A549 (cell line): Measurements from ENCODE around the gene KRTAP1-4. TPM values are rescaled to one million over a fixed set of nuclear protein-coding genes. Genes with fewer than 3 reads are reported as not detected.

Experiments
- ATAC-seq, 2 experiments: fragments of 200-7000 bp in 1 of 2; fragments of >200 bp in 1 of 2; cut with Nextera tagmentation in 1 of 2; cut with Tn5 transposase in 1 of 2; 3 replicates each; pipeline versions ENCODE4 v1.8.0 to v1.9.1; 2018 to 2020; ENCODE audit warnings: mild to moderate bottlenecking in 1 of 2, moderate library complexity in 1 of 2
- CTCF ChIA-PET: fragments of 300-600 bp; sonication (Branson Sonifier 250); formaldehyde crosslinking; extraction: SDS; loops from one replicate; lab custom pipeline; 2021; ENCODE audit warnings: antibody characterized with exemption, inconsistent platforms; lab: Yijun Ruan, JAX
- POLR2A ChIA-PET: fragments of 350-600 bp; formaldehyde crosslinking; extraction: SDS; loops from one replicate; lab custom pipeline; 2021; ENCODE audit warnings: antibody characterized with exemption, inconsistent platforms; lab: Yijun Ruan, JAX
- DNase-seq, 2 experiments: peaks; one replicate each; pipeline versions ENCODE4 v3.0.0 to v3.0.0-alpha.2; 2011 to 2016; ENCODE audit warnings: low read depth in 1 of 2, low spot score in 1 of 2
- FAIRE-seq: peaks from 2 replicates; lab custom pipeline; 2011; peaks lifted over from hg19 to GRCh38; lab: Jason Lieb, UNC
- H3K27ac ChIP-seq, 2 experiments: fragments of >200 bp; sonication (Bioruptor Twin); formaldehyde crosslinking; 3 replicates each; pipeline ENCODE4 v1.5.1; 2016 to 2017
- H3K4me1 ChIP-seq: fragments of >200 bp; sonication (Bioruptor Twin); formaldehyde crosslinking; 3 replicates; pipeline ENCODE4 v1.6.1; 2016
- H3K4me2 ChIP-seq: fragments of >200 bp; sonication (Bioruptor Twin); formaldehyde crosslinking; 3 replicates; pipeline ENCODE4 v1.6.1; 2016
- H3K4me3 ChIP-seq: fragments of >200 bp; sonication (Bioruptor Twin); formaldehyde crosslinking; 3 replicates; pipeline ENCODE4 v1.5.1; 2016
- H3K9me3 ChIP-seq: fragments of >200 bp; sonication (Bioruptor Twin); formaldehyde crosslinking; 3 replicates; pipeline ENCODE4 v1.6.1; 2016
- BHLHE40 ChIP-seq: IDR thresholded peaks from 2 replicates; pipeline ENCODE4 v1.6.1; 2012; ENCODE audit warnings: low read depth, low read length, inconsistent platforms
- CBX2 ChIP-seq: fragments of 200-600 bp; sonication (generic); IDR thresholded peaks from 2 replicates; pipeline ENCODE4 v1.6.1; 2016; ENCODE audit warnings: low read depth, mild to moderate bottlenecking, borderline replicate concordance
- CBX8 ChIP-seq: fragments of 200-600 bp; sonication (generic); IDR thresholded peaks from 2 replicates; pipeline ENCODE4 v1.6.1; 2016
- CEBPB ChIP-seq, 2 experiments: fragments of >200 bp in 1 of 2; sonication (Bioruptor Twin) in 1 of 2; formaldehyde crosslinking in 1 of 2; IDR thresholded peaks; 2 replicates each; pipeline ENCODE4 v1.6.1; 2012 to 2016
- CHD4 ChIP-seq: fragments of 200-600 bp; sonication (generic); IDR thresholded peaks from 2 replicates; pipeline ENCODE4 v1.6.1; 2016; ENCODE audit warnings: antibody characterized with exemption, mild to moderate bottlenecking, borderline replicate concordance
- CTCF ChIP-seq: fragments of >200 bp; sonication (Bioruptor Twin); formaldehyde crosslinking; IDR thresholded peaks from 3 replicates; pipeline ENCODE4 v1.5.1; 2016
- EP300 ChIP-seq, 2 experiments: fragments of >200 bp; sonication (Bioruptor Twin); formaldehyde crosslinking; IDR thresholded peaks; 2 replicates in 1 of 2; 3 replicates in 1 of 2; pipeline ENCODE4 v1.6.1; 2016 to 2017
- ESRRA ChIP-seq: fragments of 150-350 bp; IDR thresholded peaks from 2 replicates; pipeline ENCODE4 v1.6.1; 2014; ENCODE audit warnings: mild to moderate bottlenecking, low read length, borderline replicate concordance
- FOXS1 ChIP-seq: fragments of 250-450 bp; sonication (Bioruptor Pico); IDR thresholded peaks from 2 replicates; pipeline ENCODE4 v1.5.0; 2020; ENCODE audit warnings: mild to moderate bottlenecking, moderate library complexity
- HOXB13 ChIP-seq: fragments of 250-450 bp; sonication (Bioruptor Pico); IDR thresholded peaks from 2 replicates; pipeline ENCODE4 v1.5.0; 2020; ENCODE audit warnings: low read depth, mild to moderate bottlenecking, moderate library complexity
- HOXB5 ChIP-seq: fragments of 250-450 bp; sonication (Bioruptor Pico); IDR thresholded peaks from 2 replicates; pipeline ENCODE4 v1.5.0; 2020; ENCODE audit warnings: mild to moderate bottlenecking, moderate library complexity
- KDM1A ChIP-seq: fragments of 200-600 bp; sonication (generic); IDR thresholded peaks from 2 replicates; pipeline ENCODE4 v1.6.1; 2016; ENCODE audit warnings: low read depth, mild to moderate bottlenecking
- MAFK ChIP-seq: fragments of 450-650 bp; IDR thresholded peaks from 2 replicates; pipeline ENCODE4 v1.6.1; 2014; ENCODE audit not compliant: partially characterized antibody
- MAZ ChIP-seq: fragments of 150-350 bp; IDR thresholded peaks from 2 replicates; pipeline ENCODE4 v1.6.1; 2014; ENCODE audit warnings: antibody characterized with exemption, low read depth, low read length, borderline replicate concordance
- MYC ChIP-seq: IDR thresholded peaks from 2 replicates; pipeline ENCODE4 v1.6.1; 2012; ENCODE audit warnings: mild to moderate bottlenecking, inconsistent platforms, low read length, improper control_type of control experiment, borderline replicate concordance
- PBX3 ChIP-seq: IDR thresholded peaks from 2 replicates; pipeline ENCODE4 v1.6.1; 2012
- PHF8 ChIP-seq: fragments of 200-600 bp; sonication (generic); IDR thresholded peaks from 2 replicates; pipeline ENCODE4 v1.6.1; 2016; ENCODE audit warnings: low read depth, mild to moderate bottlenecking, antibody characterized with exemption, moderate library complexity, borderline replicate concordance
- POLR2AphosphoS2 ChIP-seq: conservative IDR thresholded peaks from 2 replicates; pipeline ENCODE4 v1.6.1; 2012; ENCODE audit warnings: low read length, improper control_type of control experiment, inconsistent platforms
- RAD21 ChIP-seq, 2 experiments: fragments of >200 bp in 1 of 2; sonication (Bioruptor Twin) in 1 of 2; formaldehyde crosslinking in 1 of 2; IDR thresholded peaks in 1 of 2; conservative IDR thresholded peaks in 1 of 2; 2 replicates in 1 of 2; 3 replicates in 1 of 2; pipeline ENCODE4 v1.6.1; 2012 to 2018; ENCODE audit warnings: inconsistent platforms in 1 of 2
- RARB ChIP-seq: fragments of 250-450 bp; sonication (Bioruptor Pico); IDR thresholded peaks from 2 replicates; pipeline ENCODE4 v1.8.0; 2021; ENCODE audit warnings: mild to moderate bottlenecking, moderate library complexity
- RCOR1 ChIP-seq: fragments of 150-350 bp; IDR thresholded peaks from 2 replicates; pipeline ENCODE4 v1.6.1; 2014; ENCODE audit warnings: antibody characterized with exemption, low read length, low read depth
- RFX5 ChIP-seq: fragments of 450-650 bp; IDR thresholded peaks from 2 replicates; pipeline ENCODE4 v1.7.1; 2014; ENCODE audit warnings: antibody characterized with exemption, mild to moderate bottlenecking, moderate library complexity
- SMC3 ChIP-seq: fragments of >200 bp; sonication (Bioruptor Twin); formaldehyde crosslinking; IDR thresholded peaks from 3 replicates; pipeline ENCODE4 v1.6.1; 2018; ENCODE audit warnings: inconsistent platforms
- ZNF302 ChIP-seq: fragments of 250-450 bp; sonication (Bioruptor Pico); IDR thresholded peaks from 2 replicates; pipeline ENCODE4 v1.9.0; 2021; ENCODE audit warnings: inconsistent platforms, mild to moderate bottlenecking, moderate library complexity
- ZSCAN20 ChIP-seq: fragments of 250-450 bp; sonication (Bioruptor Pico); IDR thresholded peaks from 2 replicates; pipeline ENCODE4 v1.8.0; 2022; ENCODE audit warnings: mild to moderate bottlenecking, moderate library complexity
- WGBS: methylation state at CpG from one replicate; pipeline ENCODE4 v1.1.6; 2017; ENCODE audit errors: missing lambda C conversion rate; 5-methylcytosine and 5-hydroxymethylcytosine counted together
- polyA plus RNA-seq, 4 experiments: library from polyadenylated mRNA; depleted of rRNA in 3 of 4; stranded (reverse); fragments of >200 nt; fragmentation: RNase III in 1 of 4; extraction: RNeasy Plus Mini Kit Qiagen cat#74134 plus additional on column Dnase treatment in 1 of 4; gene quantifications; 2 replicates in 3 of 4; 3 replicates in 1 of 4; pipeline ENCODE4 v1.2.3, GENCODE V29; 2011 to 2017
- TF ChIP-seq, protein P1 (sequence below): fragments of >200 bp; sonication (Bioruptor Twin); formaldehyde crosslinking; IDR thresholded peaks from 2 replicates; pipeline ENCODE4 v1.6.1; 2016
- TF ChIP-seq, protein P2 (sequence below): fragments of 450-650 bp; IDR thresholded peaks from 2 replicates; pipeline ENCODE4 v1.6.1; 2014; ENCODE audit warnings: antibody characterized with exemption
- TF ChIP-seq, protein P3 (sequence below): fragments of >200 bp; sonication (Bioruptor Twin); formaldehyde crosslinking; IDR thresholded peaks from 3 replicates; pipeline ENCODE4 v1.6.1; 2016

Gene KRTAP1-4
- polyA plus RNA-seq, 2 of the 4 experiments (the other 2 are of a cell fraction) = not detected

DNA sequence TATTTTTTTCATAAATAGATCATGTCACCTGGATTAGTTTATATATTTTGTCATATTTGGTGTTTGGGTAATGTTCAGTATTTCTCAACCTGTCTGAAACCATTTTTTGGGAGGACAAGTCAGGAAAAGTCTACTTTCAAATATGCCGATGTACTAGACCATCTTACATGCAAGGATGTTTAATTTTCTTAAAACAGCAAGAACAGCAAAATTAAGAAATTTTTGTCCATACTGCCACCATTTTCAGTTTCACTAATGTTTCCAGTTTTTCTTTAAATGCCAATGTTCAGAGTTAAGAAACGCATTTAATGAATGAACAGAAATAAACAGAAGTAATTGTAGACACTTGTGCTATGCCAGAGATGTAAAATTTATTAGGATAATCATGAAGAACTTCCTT lies 36.9 kb downstream of the KRTAP1-4 start:
- CTCF ChIA-PET = interaction anchor here (1.0 kb wide), 1 partner anchor 25 kb away, joined by 3 read pairs; no protein-coding TSS in a partner anchor
- ATAC-seq (no peak), FAIRE-seq (no peak), DNase-seq (no peak)
- WGBS = 88% methylated on average over 2 of the region's 2 CpGs
- Histone ChIP-seq H3K9me3 (0 out of 3 replicates have a peak, but pooled peaks cover 5% of the 10 kb centered on the region), H3K4me1 (no peaks in the 10 kb centered on the region), H3K27ac (no peak overlapping the region), H3K4me3 (no peak overlapping the region), H3K4me2 (no peak overlapping the region)
- POLR2A ChIA-PET = no interaction called here
- TF ChIP-seq MAFK (peak; percentile 76), RCOR1 (no peak), SMC3 (no peak)

GRCh38 chr17:40992666-40993065 lies 37.3 kb downstream of the KRTAP1-4 start:
- Histone ChIP-seq H3K27ac (no peak overlapping the region), H3K4me3 (no peak overlapping the region), H3K4me1 (no peaks in the 10 kb centered on the region), H3K4me2 (no peak overlapping the region), H3K9me3 (0 out of 3 replicates have a peak, but pooled peaks cover 5% of the 10 kb centered on the region)
- ChIA-PET CTCF (no interaction called here), POLR2A (no interaction called here)
- FAIRE-seq (peak; percentile 86), ATAC-seq (no peak), DNase-seq (no peak)
- TF ChIP-seq CEBPB (IDR thresholded peaks at IDR 0.05) = no peak
- TF ChIP-seq CBX2 = no peak
- TF ChIP-seq, protein P1, sequence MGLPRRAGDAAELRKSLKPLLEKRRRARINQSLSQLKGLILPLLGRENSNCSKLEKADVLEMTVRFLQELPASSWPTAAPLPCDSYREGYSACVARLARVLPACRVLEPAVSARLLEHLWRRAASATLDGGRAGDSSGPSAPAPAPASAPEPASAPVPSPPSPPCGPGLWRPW = no peak
- TF ChIP-seq ESRRA = no peak
- TF ChIP-seq HOXB5 (CRISPR knock-in tag) = no peak
- TF ChIP-seq MYC = no peak
- TF ChIP-seq PHF8 = no peak
- no peak for TF ChIP-seq PBX3
- no peak for TF ChIP-seq FOXS1 (CRISPR knock-in tag)
- no peak for TF ChIP-seq CHD4
- TF ChIP-seq KDM1A = no peak
- TF ChIP-seq EP300 (IDR thresholded peaks at IDR 0.05) = no peak
- no peak for TF ChIP-seq POLR2AphosphoS2
- no peak for TF ChIP-seq HOXB13 (CRISPR knock-in tag)
- TF ChIP-seq RAD21 (conservative IDR thresholded peaks at IDR 0.05 in 1 of 2, IDR thresholded peaks at IDR 0.05 in 1 of 2) = no peak
- no peak for TF ChIP-seq CBX8
- TF ChIP-seq, protein P2, sequence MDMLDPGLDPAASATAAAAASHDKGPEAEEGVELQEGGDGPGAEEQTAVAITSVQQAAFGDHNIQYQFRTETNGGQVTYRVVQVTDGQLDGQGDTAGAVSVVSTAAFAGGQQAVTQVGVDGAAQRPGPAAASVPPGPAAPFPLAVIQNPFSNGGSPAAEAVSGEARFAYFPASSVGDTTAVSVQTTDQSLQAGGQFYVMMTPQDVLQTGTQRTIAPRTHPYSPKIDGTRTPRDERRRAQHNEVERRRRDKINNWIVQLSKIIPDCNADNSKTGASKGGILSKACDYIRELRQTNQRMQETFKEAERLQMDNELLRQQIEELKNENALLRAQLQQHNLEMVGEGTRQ = no peak
- TF ChIP-seq ZSCAN20 (CRISPR knock-in tag) = no peak
- no peak for TF ChIP-seq MAZ
- TF ChIP-seq, protein P3, sequence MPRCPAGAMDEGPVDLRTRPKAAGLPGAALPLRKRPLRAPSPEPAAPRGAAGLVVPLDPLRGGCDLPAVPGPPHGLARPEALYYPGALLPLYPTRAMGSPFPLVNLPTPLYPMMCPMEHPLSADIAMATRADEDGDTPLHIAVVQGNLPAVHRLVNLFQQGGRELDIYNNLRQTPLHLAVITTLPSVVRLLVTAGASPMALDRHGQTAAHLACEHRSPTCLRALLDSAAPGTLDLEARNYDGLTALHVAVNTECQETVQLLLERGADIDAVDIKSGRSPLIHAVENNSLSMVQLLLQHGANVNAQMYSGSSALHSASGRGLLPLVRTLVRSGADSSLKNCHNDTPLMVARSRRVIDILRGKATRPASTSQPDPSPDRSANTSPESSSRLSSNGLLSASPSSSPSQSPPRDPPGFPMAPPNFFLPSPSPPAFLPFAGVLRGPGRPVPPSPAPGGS = no peak
- 77% methylated on average over 3 of the region's 3 CpGs for WGBS

GRCh38 chr17:40986920-40987319 lies 43.1 kb downstream of the KRTAP1-4 start:
- ATAC-seq (no peak), DNase-seq (no peak), FAIRE-seq (no peak)
- Histone ChIP-seq H3K4me1 (no peaks in the 10 kb centered on the region), H3K4me3 (no peak overlapping the region), H3K4me2 (no peak overlapping the region), H3K27ac (no peak overlapping the region), H3K9me3 (0 out of 3 replicates have a peak, but pooled peaks cover 5% of the 10 kb centered on the region)
- WGBS = 67% methylated on average over 8 of the region's 8 CpGs
- CTCF ChIA-PET = interaction anchor here (0.7 to 1.5 kb wide), 4 partner anchors 31 to 675 kb away, joined by 3 to 4 read pairs (median 4); no protein-coding TSS in a partner anchor
- POLR2A ChIA-PET = no interaction called here
- TF ChIP-seq, protein P2 = no peak
- TF ChIP-seq CHD4 = no peak
- no peak for TF ChIP-seq RARB (CRISPR knock-in tag)
- TF ChIP-seq MAZ = no peak
- TF ChIP-seq RFX5 = no peak
- TF ChIP-seq, protein P3 = no peak
- TF ChIP-seq CBX2 = no peak
- no peak for TF ChIP-seq BHLHE40
- no peak for TF ChIP-seq CTCF
- TF ChIP-seq ZNF302 (CRISPR knock-in tag) = no peak
